HG02588 (cell line): ENCODE results near the gene WDCP.
A peak's percentile ranks its signal among the peaks of the same experiment; 100 is the strongest.
"Not testable (repeated sequence)": the region's sequence is repeated elsewhere in the genome, so short reads cannot be mapped to it uniquely, and the experiment has no call there.

Experiments
- ATAC-seq: cut with Tn5 transposase; IDR thresholded peaks from one replicate; pipeline ENCODE4 v1.9.1; 2021; ENCODE audit warnings: mild to moderate bottlenecking, moderate library complexity; ENCODE audit not compliant: unreplicated experiment

Gene WDCP

GRCh38 chr2:24065341-24065740 lies 18.1 kb upstream of the WDCP start:
- no peak for ATAC-seq

GRCh38 chr2:24058564-24059271 lies 11.5 kb upstream of the WDCP start:
- ATAC-seq: no peak

GRCh38 chr2:24055750-24056149 lies 8.6 kb upstream of the WDCP start:
- ATAC-seq: no peak

- ATAC-seq: no peak
Measured at GRCh38 chr2:24054366-24055010, 7.3 kb upstream of the WDCP start.

- no peak for ATAC-seq
Measured at GRCh38 chr2:24052951-24053350, 5.8 kb upstream of the WDCP start.

- no peak for ATAC-seq
Measured at GRCh38 chr2:24051833-24052232, 4.6 kb upstream of the WDCP start.

GRCh38 chr2:24050041-24050979 lies 3.1 kb upstream of the WDCP start:
- ATAC-seq: no peak

GRCh38 chr2:24049485-24050021 lies 2.4 kb upstream of the WDCP start, which contains the start of gene FKBP1B:
FKBP1B (plus strand) TSS chr2:24049741; CDS start chr2:24049850, 109 bp downstream.
- no peak for ATAC-seq

- no peak for ATAC-seq
Measured at GRCh38 chr2:24048769-24049484, 1.7 kb upstream of the WDCP start.

- peak; percentile 1 for ATAC-seq
Measured at GRCh38 chr2:24047703-24048033, 477 bp upstream of the WDCP start.

- ATAC-seq: no peak
Measured at GRCh38 chr2:24046599-24046929, 627 bp downstream of the WDCP start.

- ATAC-seq: no peak
Measured at GRCh38 chr2:24045511-24046508, 1.4 kb downstream of the WDCP start.

GRCh38 chr2:24043133-24043532 lies 4.1 kb downstream of the WDCP start:
- ATAC-seq: not testable (repeated sequence)

- ATAC-seq: no peak
Measured at GRCh38 chr2:24040511-24040910, 6.7 kb downstream of the WDCP start.

- no peak for ATAC-seq
Measured at GRCh38 chr2:24038786-24039499, 8.2 kb downstream of the WDCP start.

GRCh38 chr2:24026233-24026632 lies 21.0 kb downstream of the WDCP start:
- no peak for ATAC-seq

- ATAC-seq: no peak
Measured at GRCh38 chr2:24024996-24025663, 22.1 kb downstream of the WDCP start.

GRCh38 chr2:24024018-24024417 lies 23.2 kb downstream of the WDCP start:
- no peak for ATAC-seq
